ENCODE results near the gene IRS1.
A peak's percentile ranks its signal among the peaks of the same experiment; 100 is the strongest.

Gene IRS1

GRCh38 chr2:226754821-226755604 is 44.6 kb downstream of the IRS1 start:
- DNase-seq: no peak

GRCh38 chr2:226752887-226753286 is 46.7 kb downstream of the IRS1 start:
- no peak for DNase-seq

DNA sequence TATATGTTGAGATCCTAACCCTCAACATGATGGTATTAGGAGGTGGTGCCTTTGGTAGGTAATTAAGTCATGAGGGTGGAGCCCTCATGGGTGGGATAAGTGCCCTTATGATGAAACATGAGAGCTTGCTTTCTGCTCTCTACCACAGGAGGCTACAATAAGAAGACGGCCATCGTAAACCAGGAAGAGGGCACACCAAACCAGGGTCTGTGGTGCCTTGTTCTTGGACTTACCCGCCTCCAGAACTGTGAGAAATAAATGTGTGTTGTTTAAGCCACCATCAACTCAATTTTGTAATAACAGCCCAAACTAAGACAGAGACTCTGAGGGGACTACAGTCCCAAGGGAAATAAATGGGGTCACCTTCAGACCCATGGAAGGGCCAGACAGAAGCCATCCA is 52.3 kb downstream of the IRS1 start:
- DNase-seq: no peak

GRCh38 chr2:226746196-226746800 is 53.3 kb downstream of the IRS1 start:
- DNase-seq: no peak

DNA sequence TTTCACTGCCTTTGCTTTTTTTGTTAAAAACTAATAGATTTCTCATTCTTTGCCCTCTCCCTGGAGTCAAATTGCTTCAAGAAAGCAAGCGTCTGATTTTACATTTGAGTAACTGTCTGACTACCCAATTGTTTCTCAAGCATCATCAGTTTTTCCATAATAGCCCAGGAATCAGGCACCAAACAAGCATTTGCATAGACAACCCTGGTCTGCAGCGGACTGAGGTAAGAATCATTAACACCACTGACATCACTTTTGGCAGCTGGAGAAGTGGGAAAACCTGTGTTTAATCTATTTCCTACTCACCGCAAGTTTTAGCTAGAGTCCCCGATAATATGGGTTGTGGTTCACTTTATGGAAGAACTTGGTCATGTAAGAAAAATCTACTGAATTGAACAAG is 55.7 kb downstream of the IRS1 start:
- no peak for DNase-seq

GRCh38 chr2:226742347-226742746 is 57.3 kb downstream of the IRS1 start:
- DNase-seq: peak; percentile 47

DNA sequence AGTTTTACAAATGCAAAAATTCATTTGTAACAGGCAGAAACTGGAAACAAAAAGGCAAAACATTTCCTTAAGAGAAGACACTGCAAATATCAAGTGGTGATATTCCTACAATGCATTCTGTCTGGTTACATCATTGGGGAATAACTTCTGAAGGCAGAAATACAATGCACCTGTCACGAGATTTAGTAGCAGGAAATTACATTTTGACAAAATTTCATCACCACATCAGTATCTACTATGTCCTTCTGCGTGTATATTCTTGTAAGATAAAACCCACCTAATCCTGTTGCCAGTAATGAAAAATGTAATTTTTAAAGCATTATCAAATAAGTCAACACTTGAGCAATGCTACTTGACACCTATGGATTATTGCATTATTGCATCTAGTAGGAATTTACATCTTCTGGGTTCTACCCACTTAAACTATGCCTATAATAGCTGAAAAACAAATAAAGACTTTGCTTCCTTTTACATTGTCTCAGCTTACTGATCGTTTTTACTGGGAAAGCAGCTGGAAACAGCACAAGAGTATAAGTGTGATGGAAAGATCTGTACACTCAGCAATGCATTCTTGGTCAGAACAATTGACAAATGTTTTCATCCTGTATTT is 59.5 kb downstream of the IRS1 start:
- no peak for DNase-seq

DNA sequence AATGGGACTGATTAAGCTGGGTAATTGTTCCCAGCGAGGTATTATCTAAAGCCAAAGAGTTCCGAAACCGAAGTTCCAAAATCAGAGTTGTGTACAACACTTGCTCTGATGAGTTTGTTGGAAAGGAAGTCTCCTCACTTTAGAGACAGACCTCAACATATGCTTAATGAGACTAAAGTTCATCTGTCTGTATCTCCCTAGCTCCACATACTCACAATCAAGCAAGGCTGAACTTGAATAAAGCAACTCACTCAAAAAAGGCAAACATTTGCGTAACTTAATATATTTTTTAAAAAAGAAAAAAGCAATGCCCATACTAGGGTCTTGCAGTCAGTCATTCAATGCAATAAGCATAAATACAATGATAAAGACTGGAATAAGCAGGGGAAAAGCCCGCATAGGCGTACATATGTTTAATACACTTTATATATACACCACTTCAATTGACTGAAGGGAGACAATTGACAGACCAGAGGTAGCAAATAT is 60.0 kb downstream of the IRS1 start:
- DNase-seq: no peak

DNA sequence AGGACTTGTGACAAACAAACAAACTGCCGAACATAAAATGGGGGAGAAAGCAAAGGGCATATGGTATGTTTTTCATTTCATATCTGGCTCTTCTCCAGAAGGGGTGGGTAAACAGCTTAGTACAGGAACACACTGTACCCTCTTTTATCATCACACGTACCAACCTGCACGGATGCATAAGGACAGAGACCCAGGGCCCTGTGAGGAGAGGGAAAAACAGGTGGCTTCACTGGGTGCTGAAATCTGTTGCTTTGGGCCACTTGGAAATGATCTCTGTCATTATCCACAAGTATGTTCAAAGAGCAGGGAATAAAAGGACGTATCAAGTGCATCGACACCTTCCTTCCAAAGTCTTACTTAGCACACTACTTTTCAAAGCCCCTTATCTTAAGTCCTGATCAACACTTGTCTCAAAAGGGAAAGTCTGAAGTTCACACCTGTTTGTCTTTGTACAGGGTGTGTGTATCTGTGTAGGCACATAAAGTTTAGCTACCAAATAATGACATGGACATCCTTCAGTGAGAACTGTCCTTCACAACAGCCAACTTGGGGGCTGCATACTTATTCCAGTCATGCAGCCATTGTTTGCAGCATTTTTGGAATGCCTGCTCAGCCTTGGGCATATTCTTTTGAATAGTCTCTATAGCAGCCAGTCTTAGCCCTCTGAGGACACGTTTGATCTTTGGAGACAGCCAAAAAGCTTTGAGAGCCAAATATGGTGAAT is 60.6 kb downstream of the IRS1 start:
- no peak for DNase-seq

DNA sequence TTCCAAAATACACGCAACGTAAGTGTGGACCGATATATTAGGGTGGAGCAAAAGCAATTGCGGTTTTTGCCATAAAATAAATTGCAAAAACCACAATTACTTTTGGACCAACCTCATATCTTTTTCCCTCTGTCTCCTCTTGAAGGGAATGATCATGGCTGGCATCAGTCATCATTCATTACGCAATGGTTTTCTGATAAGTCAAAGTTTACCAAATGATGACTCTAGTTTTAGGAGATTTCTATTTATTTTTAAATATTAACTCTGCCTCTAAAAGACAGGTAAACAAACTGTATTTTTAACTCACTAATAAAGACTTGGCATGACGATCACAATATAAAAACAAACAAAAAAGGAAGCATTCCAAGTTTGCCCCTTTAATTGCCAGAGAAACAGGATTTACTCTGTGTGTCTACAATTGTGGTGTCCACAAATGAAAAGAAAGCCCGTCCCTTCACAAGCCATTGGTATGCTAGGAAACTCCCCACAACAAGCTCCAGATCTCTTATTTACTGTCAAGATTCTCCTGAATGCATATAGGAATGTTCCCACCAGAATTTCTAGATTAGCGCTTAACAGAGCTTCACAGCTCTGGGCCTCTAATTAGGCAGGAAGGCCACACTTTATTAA is 61.3 kb downstream of the IRS1 start:
- DNase-seq: no peak

GRCh38 chr2:226736382-226736781 is 63.2 kb downstream of the IRS1 start:
- DNase-seq: no peak

- DNase-seq: no peak
These were observed 65.6 kb downstream of the IRS1 start for GRCh38 chr2:226733927-226734564.

DNA sequence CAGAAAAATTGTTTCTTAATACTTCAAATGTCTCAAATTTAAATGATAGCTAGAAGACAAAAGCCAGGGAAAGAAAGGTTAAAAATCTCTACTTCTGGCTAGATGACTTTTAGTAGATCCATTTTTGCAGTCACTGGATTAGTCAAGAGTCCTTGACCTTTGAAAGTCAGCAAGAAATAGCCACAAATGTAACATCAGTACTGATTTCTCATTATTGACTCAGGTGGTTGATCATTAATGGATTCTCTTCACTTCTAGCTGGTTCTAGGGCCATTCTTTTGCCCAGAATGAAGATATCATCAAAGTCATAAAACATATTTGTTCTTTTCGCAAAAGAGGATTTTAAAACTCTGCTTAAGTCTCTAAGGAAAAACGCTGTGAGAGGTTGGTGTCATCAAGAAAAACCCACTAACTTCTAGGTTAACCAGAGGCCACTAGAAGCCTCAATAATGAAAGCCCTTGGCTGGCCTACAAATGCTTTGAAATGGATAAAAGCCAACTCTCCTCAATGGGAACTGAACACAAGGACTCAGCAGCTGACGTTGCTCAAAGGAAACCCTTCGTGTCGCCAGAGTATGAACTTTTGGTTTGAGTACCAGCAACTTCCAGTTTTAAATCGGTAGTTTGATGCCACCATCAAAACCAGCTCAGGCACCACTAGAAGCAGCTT is 66.3 kb downstream of the IRS1 start:
- DNase-seq: no peak

- no peak for DNase-seq
These were observed 67.0 kb downstream of the IRS1 start for GRCh38 chr2:226732478-226733188.

- DNase-seq: no peak
These were observed 69.1 kb downstream of the IRS1 start for GRCh38 chr2:226730481-226730880.

- DNase-seq: no peak
These were observed 70.6 kb downstream of the IRS1 start for GRCh38 chr2:226728996-226729395.

DNA sequence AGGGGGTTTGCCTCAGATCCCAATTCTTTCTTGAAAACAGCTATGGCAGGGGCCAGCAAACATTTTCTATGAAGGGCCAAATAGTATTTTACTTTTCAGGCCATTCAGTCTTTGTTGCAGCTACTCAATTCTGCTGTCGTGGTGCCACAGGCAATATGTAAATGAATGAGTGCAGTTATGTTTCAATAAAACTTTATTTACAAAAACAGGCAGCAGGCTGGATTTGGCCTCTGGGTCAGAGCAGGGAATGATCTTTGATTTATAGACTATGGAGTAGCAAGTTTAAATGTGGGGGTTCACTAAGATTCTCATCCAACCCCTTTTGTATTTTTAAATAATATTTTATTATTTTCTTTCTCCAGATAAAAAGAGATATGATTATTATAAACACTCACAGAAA is 72.4 kb downstream of the IRS1 start:
- no peak for DNase-seq

DNA sequence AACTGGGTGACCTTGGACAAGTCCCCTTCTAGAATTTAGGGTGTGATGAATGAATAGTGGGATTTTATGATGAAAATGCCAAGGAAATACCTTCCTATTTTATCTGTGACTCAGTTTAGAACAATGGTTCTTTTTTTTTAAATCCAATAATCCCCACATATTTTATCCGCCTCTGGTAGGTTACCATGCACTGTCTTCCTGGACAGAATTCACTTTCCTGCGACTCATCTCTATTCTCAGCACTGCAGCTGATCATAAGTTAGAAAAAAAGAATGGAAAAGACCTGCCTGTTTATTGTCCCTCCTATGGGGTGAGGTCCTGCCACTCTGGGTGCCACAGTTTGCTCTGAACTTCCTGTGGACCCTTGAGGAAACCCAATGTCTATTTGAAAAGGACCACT is 73.1 kb downstream of the IRS1 start:
- no peak for DNase-seq

- DNase-seq: no peak
These were observed 74.3 kb downstream of the IRS1 start for GRCh38 chr2:226725126-226725860.

DNA sequence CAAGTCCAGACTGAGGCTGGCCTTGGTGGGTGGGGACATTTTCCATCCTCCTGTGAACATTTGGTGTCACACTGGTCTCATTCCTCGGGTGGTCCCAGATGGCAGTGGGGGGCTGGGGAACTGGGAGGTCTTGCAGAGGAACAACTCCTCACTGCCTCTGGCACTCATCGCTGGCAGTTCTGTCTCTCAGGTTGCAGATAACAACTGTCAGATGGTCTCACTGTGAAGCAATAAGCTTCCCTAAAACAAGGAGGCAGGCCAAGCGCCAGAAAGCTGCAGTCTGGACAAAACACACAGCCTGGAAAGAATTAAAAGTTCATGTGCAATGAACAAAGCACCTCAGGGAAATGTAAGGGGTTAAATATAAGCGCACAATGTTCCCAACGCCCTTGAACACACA is 78.1 kb downstream of the IRS1 start:
- DNase-seq: no peak

- DNase-seq: no peak
These were observed 78.7 kb downstream of the IRS1 start for GRCh38 chr2:226720948-226721347.
